ENCODE measurements around the gene SIGLEC9.
A peak's percentile ranks its signal among the peaks of the same experiment; 100 is the strongest.
"Not testable (repeated sequence)": the region's sequence is repeated elsewhere in the genome, so short reads cannot be mapped to it uniquely, and the experiment has no call there.

The SIGLEC9 gene

GRCh38 chr19:51124216-51124615, 490 bp upstream of the SIGLEC9 start:
- no peak for DNase-seq

GRCh38 chr19:51125421-51126075, 842 bp downstream of the SIGLEC9 start:
- DNase-seq: no peak

DNA sequence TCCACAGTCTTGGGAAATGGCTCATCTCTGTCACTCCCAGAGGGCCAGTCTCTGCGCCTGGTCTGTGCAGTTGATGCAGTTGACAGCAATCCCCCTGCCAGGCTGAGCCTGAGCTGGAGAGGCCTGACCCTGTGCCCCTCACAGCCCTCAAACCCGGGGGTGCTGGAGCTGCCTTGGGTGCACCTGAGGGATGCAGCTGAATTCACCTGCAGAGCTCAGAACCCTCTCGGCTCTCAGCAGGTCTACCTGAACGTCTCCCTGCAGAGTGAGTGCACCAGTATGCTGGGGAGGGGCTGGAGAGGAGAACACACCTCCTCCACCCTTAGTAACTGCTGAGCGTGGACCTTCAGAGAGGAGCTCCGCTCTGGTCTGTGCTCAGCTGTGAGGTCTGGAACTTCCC, 2.3 kb downstream of the SIGLEC9 start:
- DNase-seq: no peak

DNA sequence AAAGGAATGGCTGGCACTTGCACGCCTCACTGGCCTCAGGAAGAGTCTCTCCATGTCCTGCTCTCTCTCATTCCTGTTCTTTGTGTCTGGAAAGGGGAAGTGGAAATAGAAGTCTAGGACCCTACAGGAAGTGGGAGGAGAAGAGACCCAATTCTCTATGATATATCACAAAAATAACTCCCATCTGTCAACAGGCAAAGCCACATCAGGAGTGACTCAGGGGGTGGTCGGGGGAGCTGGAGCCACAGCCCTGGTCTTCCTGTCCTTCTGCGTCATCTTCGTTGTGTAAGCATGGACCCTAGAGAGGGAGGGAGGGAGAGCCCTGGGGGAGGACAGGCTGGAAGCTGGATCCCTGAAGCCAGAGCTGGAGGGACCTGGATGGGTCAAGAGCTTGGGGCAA, 3.0 kb downstream of the SIGLEC9 start:
- no peak for DNase-seq

DNA sequence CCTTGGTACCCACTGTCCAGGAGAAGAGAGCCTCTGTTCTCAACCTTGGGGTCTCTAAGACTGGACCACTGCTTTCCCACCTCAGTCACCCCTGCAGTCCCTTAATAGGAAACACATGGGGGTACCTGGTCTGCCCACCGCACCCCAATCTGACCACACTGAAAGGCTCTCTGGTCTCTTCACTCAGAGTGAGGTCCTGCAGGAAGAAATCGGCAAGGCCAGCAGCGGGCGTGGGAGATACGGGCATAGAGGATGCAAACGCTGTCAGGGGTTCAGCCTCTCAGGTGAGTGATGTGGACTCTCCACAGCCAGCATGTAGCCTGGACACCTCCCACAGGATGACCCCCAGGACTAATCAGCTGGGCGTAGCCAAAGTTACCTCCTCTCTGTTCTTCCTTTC, 3.5 kb downstream of the SIGLEC9 start:
- no peak for DNase-seq

- DNase-seq: no peak
Observed at GRCh38 chr19:51129716-51130115, 5.0 kb downstream of the SIGLEC9 start.

DNA sequence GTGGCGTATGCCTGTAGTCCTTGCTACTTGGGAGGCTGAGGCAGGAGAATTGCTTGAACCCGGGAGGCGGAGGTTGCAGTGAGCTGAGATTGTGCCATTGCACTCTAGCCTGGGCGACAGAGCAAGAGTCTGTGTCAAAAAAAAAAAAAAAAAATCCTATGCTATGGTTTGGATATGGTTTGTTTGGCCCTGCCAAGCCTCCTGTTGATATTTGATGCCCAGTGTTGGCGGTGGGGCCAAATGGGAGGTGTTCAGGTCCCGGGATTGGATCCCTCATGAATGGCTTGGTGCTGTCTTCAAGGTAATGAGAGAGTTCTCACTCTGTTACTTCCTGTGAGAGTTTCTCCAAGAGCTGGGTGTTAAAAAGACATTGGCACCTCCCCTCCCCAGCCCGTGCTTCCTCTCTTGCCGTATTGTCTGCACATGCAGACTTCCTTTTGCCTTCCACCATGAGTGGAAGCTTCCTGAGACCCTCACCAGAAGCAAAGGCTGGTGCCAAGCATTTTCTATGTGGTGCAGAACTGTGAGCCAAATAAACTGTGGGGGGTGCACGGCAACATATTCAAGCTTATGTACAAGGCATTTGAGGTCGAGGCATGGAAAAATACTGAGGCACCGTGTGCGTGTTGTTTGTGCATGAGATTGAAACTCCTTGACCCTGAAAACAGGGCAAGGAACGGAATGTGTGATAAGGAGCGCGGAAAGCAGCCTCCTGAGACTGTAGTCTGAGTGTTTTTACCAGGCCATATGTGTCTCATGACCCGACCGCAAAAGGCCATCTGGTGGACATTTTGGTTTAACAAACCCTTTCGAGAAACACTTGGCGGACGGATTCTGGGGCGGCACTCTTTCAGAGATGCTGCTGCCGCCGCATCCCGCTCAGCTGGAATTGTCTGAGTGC, 7.3 kb downstream of the SIGLEC9 start:
- DNase-seq: peak; percentile 79

GRCh38 chr19:51135004-51135403, 10.3 kb downstream of the SIGLEC9 start:
- DNase-seq: no peak

DNA sequence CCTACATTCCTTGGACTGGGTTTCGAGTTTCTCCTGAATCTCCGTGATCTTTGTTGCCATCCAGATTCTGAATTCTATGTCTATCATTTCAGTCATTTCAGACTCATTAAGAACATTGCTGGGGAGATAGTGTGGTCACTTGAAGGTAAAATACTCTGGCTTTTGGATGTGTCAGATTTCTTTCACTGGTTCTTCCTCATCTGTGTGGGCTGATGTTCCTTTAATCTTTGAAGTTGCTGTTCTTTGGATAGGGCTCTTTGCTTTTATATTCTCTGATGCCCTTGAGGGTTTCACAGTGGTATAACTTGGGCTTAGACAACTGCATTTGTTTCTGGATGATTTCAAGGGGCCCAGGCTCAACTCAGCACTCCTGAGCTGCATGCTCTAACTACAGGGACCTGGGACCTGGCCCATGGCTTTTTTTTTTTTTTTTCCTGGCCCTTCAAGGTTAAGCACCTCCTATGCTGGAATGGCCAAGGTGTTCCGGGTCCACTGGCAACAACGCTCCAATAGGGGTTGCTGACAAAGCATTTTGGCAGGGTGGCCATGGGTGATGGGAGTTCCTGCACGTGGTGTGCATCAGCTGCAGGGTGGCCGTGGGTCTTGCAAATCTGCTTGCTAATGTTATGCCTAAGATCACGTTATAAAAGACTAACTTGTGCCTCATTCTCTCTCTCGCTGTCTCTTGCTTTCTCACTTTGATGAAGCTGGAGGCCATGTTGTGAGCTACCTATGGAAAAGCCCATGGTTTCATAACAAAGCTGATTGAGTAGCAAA, 11.5 kb downstream of the SIGLEC9 start:
- no peak for DNase-seq

DNA sequence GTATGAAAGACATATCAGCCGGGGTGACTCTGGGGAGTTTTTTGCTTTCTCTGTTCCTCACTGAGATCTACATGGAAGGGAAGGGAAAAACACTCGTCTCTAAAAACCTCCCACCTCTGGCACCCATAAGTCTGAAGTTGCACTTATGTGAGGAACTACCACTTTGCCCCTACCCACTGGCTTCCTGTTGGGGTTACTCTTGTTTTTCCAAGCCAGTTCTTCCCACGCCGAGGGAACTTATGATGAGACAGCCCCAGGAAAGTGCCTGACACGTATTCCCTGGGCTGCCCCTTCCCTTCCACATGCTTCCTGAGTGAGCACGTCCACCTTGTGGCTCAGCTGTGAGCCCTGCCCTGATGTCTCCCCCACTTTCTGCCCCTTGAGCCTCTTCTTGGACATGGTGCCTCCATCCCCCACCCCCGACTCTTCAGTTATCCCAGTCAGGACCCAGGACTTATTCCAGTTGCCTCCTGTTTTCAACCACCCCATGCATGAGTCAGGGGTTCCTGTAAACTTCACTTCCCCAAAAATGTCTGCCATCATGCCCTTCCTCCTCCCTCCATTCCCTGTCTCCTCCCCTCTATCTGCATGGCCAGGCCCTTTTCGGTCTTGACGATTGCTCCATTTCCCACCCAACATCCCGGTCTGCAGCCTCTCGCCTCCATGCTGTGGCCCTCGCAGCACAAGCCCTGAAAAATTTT, 12.3 kb downstream of the SIGLEC9 start:
- no peak for DNase-seq

GRCh38 chr19:51137792-51138425, 13.2 kb downstream of the SIGLEC9 start:
- DNase-seq: no peak

GRCh38 chr19:51138549-51138979, 13.9 kb downstream of the SIGLEC9 start:
- no peak for DNase-seq

- DNase-seq: no peak
Observed at GRCh38 chr19:51139299-51140014, 14.8 kb downstream of the SIGLEC9 start.

DNA sequence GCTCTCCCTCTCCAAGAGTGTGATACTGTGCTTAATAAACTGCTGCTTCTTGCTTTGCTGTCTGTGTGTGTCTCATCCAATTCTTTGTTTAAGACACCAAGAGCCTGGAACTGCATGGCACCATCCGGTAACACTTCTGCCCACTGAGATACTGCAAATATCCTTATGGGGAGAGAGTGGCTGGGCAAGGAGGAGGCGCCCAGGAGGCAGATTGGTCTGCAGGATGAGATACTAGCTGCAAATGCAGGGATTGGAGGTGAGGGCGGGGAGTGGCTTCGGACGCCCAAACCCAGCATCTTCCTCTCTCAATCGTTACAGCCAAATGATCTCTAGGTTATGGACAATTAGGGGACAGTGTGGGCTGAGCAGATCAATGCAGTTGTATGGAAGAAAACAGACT, 15.7 kb downstream of the SIGLEC9 start:
- DNase-seq: no peak

GRCh38 chr19:51141181-51141580, 16.5 kb downstream of the SIGLEC9 start:
- no peak for DNase-seq

- no peak for DNase-seq
Observed at GRCh38 chr19:51142119-51142518, 17.4 kb downstream of the SIGLEC9 start, which contains the start of gene SIGLEC7. SIGLEC7 (plus strand) TSS chr19:51142301; CDS start chr19:51142370, 69 bp downstream.

- not testable (repeated sequence) for DNase-seq
Observed at GRCh38 chr19:51142809-51143475, 18.2 kb downstream of the SIGLEC9 start.

GRCh38 chr19:51143486-51143885, 18.8 kb downstream of the SIGLEC9 start:
- DNase-seq: no peak

DNA sequence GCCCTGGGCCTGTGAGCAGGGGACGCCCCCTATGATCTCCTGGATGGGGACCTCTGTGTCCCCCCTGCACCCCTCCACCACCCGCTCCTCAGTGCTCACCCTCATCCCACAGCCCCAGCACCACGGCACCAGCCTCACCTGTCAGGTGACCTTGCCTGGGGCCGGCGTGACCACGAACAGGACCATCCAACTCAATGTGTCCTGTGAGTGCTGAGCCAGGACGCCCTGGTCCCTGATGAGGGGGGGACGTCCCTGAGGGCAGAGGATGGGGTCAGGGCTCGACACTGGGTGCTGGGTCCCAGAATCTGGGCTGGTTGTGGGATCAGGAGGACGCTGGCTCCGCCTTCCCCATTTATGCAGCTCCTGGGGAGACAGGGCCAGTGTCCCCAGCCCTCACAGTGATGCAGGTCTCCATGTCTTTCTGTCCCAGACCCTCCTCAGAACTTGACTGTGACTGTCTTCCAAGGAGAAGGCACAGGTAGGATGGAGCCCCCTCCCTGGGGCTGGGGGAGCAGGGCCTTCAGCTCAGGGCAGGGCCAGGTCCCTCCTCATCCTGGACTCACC, 19.9 kb downstream of the SIGLEC9 start:
- no peak for DNase-seq

- no peak for DNase-seq
Observed at GRCh38 chr19:51145916-51146493, 21.3 kb downstream of the SIGLEC9 start.
